A549 (cell line): ENCODE measurements around the gene OPRL1. TPM values are rescaled to one million over a fixed set of nuclear protein-coding genes. Genes with fewer than 3 reads are reported as not detected.
A peak's percentile ranks its signal among the peaks of the same experiment; 100 is the strongest.

Experiments used
- ATAC-seq, 2 experiments: fragments of 200-7000 bp in 1 of 2; fragments of >200 bp in 1 of 2; cut with Nextera tagmentation in 1 of 2; cut with Tn5 transposase in 1 of 2; 3 replicates each; pipeline versions ENCODE4 v1.8.0 to v1.9.1; 2018 to 2020; ENCODE audit warnings: mild to moderate bottlenecking in 1 of 2, moderate library complexity in 1 of 2
- CTCF ChIA-PET: fragments of 300-600 bp; sonication (Branson Sonifier 250); formaldehyde crosslinking; extraction: SDS; loops from one replicate; lab custom pipeline; 2021; ENCODE audit warnings: antibody characterized with exemption, inconsistent platforms; lab: Yijun Ruan, JAX
- POLR2A ChIA-PET: fragments of 350-600 bp; formaldehyde crosslinking; extraction: SDS; loops from one replicate; lab custom pipeline; 2021; ENCODE audit warnings: antibody characterized with exemption, inconsistent platforms; lab: Yijun Ruan, JAX
- DNase-seq, 2 experiments: peaks; one replicate each; pipeline versions ENCODE4 v3.0.0 to v3.0.0-alpha.2; 2011 to 2016; ENCODE audit warnings: low read depth in 1 of 2, low spot score in 1 of 2
- FAIRE-seq: peaks from 2 replicates; lab custom pipeline; 2011; peaks lifted over from hg19 to GRCh38; lab: Jason Lieb, UNC
- H3K27ac ChIP-seq, 2 experiments: fragments of >200 bp; sonication (Bioruptor Twin); formaldehyde crosslinking; 3 replicates each; pipeline ENCODE4 v1.5.1; 2016 to 2017
- H3K4me1 ChIP-seq: fragments of >200 bp; sonication (Bioruptor Twin); formaldehyde crosslinking; 3 replicates; pipeline ENCODE4 v1.6.1; 2016
- H3K4me2 ChIP-seq: fragments of >200 bp; sonication (Bioruptor Twin); formaldehyde crosslinking; 3 replicates; pipeline ENCODE4 v1.6.1; 2016
- H3K4me3 ChIP-seq: fragments of >200 bp; sonication (Bioruptor Twin); formaldehyde crosslinking; 3 replicates; pipeline ENCODE4 v1.5.1; 2016
- H3K9me3 ChIP-seq: fragments of >200 bp; sonication (Bioruptor Twin); formaldehyde crosslinking; 3 replicates; pipeline ENCODE4 v1.6.1; 2016
- BCL3 ChIP-seq: fragments of >200 bp; sonication (Bioruptor Twin); formaldehyde crosslinking; IDR thresholded peaks from 3 replicates; pipeline ENCODE4 v1.6.1; 2016
- BHLHE40 ChIP-seq: IDR thresholded peaks from 2 replicates; pipeline ENCODE4 v1.6.1; 2012; ENCODE audit warnings: low read depth, low read length, inconsistent platforms
- CEBPB ChIP-seq, 2 experiments: fragments of >200 bp in 1 of 2; sonication (Bioruptor Twin) in 1 of 2; formaldehyde crosslinking in 1 of 2; IDR thresholded peaks; 2 replicates each; pipeline ENCODE4 v1.6.1; 2012 to 2016
- CHD2 ChIP-seq: fragments of 150-350 bp; IDR thresholded peaks from 2 replicates; pipeline ENCODE4 v1.6.1; 2014; ENCODE audit warnings: low read length; ENCODE audit not compliant: partially characterized antibody
- HDAC2 ChIP-seq: fragments of 200-600 bp; sonication (generic); IDR thresholded peaks from 2 replicates; pipeline ENCODE4 v1.6.1; 2016
- HOXA7 ChIP-seq: fragments of 250-450 bp; sonication (Bioruptor Pico); IDR thresholded peaks from 2 replicates; pipeline ENCODE4 v1.5.0; 2020; ENCODE audit warnings: mild to moderate bottlenecking, moderate library complexity
- MYC ChIP-seq: IDR thresholded peaks from 2 replicates; pipeline ENCODE4 v1.6.1; 2012; ENCODE audit warnings: mild to moderate bottlenecking, inconsistent platforms, low read length, improper control_type of control experiment, borderline replicate concordance
- NFE2L2 ChIP-seq: fragments of 150-350 bp; conservative IDR thresholded peaks from 2 replicates; pipeline ENCODE4 v1.6.1; 2014; ENCODE audit warnings: low read length
- PBX3 ChIP-seq: IDR thresholded peaks from 2 replicates; pipeline ENCODE4 v1.6.1; 2012
- PHF8 ChIP-seq: fragments of 200-600 bp; sonication (generic); IDR thresholded peaks from 2 replicates; pipeline ENCODE4 v1.6.1; 2016; ENCODE audit warnings: low read depth, mild to moderate bottlenecking, antibody characterized with exemption, moderate library complexity, borderline replicate concordance
- POLR2A ChIP-seq: IDR thresholded peaks from 2 replicates; pipeline ENCODE4 v1.6.1; 2012; ENCODE audit warnings: mild to moderate bottlenecking, low read length
- REST ChIP-seq: fragments of 200-600 bp; sonication (generic); IDR thresholded peaks from 2 replicates; pipeline ENCODE4 v1.6.1; 2016; ENCODE audit warnings: antibody characterized with exemption, mild to moderate bottlenecking, moderate library complexity
- USF2 ChIP-seq: fragments of 450-650 bp; IDR thresholded peaks from 2 replicates; pipeline ENCODE4 v1.6.1; 2014; ENCODE audit warnings: antibody characterized with exemption
- ZC3H11A ChIP-seq: fragments of 450-650 bp; IDR thresholded peaks from 2 replicates; pipeline ENCODE4 v1.6.1; 2014; ENCODE audit warnings: antibody characterized with exemption, mild to moderate bottlenecking
- ZNF302 ChIP-seq: fragments of 250-450 bp; sonication (Bioruptor Pico); IDR thresholded peaks from 2 replicates; pipeline ENCODE4 v1.9.0; 2021; ENCODE audit warnings: inconsistent platforms, mild to moderate bottlenecking, moderate library complexity
- WGBS: methylation state at CpG from one replicate; pipeline ENCODE4 v1.1.6; 2017; ENCODE audit errors: missing lambda C conversion rate; 5-methylcytosine and 5-hydroxymethylcytosine counted together
- polyA plus RNA-seq, 4 experiments: library from polyadenylated mRNA; depleted of rRNA in 3 of 4; stranded (reverse); fragments of >200 nt; fragmentation: RNase III in 1 of 4; extraction: RNeasy Plus Mini Kit Qiagen cat#74134 plus additional on column Dnase treatment in 1 of 4; gene quantifications; 2 replicates in 3 of 4; 3 replicates in 1 of 4; pipeline ENCODE4 v1.2.3, GENCODE V29; 2011 to 2017

The OPRL1 gene
- polyA plus RNA-seq, 2 of the 4 experiments (the other 2 are of a cell fraction) = 0.54 to 1.2 TPM

GRCh38 chr20:64058536-64058935, 21.3 kb upstream of the OPRL1 start:
- no peak for TF ChIP-seq POLR2A
- no peak for TF ChIP-seq USF2
- TF ChIP-seq BCL3 = no peak
- no peak for TF ChIP-seq CHD2
- no peak for TF ChIP-seq NFE2L2
- TF ChIP-seq CEBPB (IDR thresholded peaks at IDR 0.05) = no peak
- no peak for TF ChIP-seq ZC3H11A
- no peak for TF ChIP-seq PBX3
- TF ChIP-seq MYC = no peak
- TF ChIP-seq ZNF302 (CRISPR knock-in tag) = no peak
- no peak for TF ChIP-seq REST
- TF ChIP-seq HOXA7 (CRISPR knock-in tag) = no peak
- TF ChIP-seq HDAC2 = no peak
- TF ChIP-seq BHLHE40 = no peak
- H3K4me3 ChIP-seq = no peak overlapping the region
- ATAC-seq (no peak), FAIRE-seq (no peak), DNase-seq (no peak)
- 53% methylated on average over 10 of the region's 12 CpGs for WGBS
- H3K4me2 ChIP-seq = peak overlapping the region; percentile 25; the same call in 1 of the 3 replicates
- peak overlapping the region in 1 of 2 experiments; percentile 75; a peak in 2 of 6 replicates for H3K27ac ChIP-seq
- no peaks in the 10 kb centered on the region for H3K9me3 ChIP-seq
- CTCF ChIA-PET = interaction anchor here (0.6 to 7.2 kb wide), 12 partner anchors 8 to 521 kb away, joined by 3 to 143 read pairs (median 7); partner anchors contain the start of genes C20orf204, PRPF6 and PTK6
- peaks cover 47% of the 10 kb centered on the region for H3K4me1 ChIP-seq
- POLR2A ChIA-PET = no interaction called here

GRCh38 chr20:64062276-64062595, 17.6 kb upstream of the OPRL1 start:
- no peak for TF ChIP-seq PHF8
- TF ChIP-seq, all 56 proteins: peak for 0
- CTCF ChIA-PET = interaction anchor here (0.7 to 7.2 kb wide), 7 partner anchors 9 to 524 kb away, joined by 3 to 143 read pairs (median 5); partner anchors contain the start of gene C20orf204
- peak overlapping the region; percentile 99 for H3K4me2 ChIP-seq
- WGBS = 58% methylated on average over 3 of the region's 5 CpGs
- H3K27ac ChIP-seq = peak overlapping the region; percentile 96 to 98
- POLR2A ChIA-PET = interaction anchor here (1.0 to 1.9 kb wide), 7 partner anchors 9 to 541 kb away, joined by 3 to 29 read pairs (median 8); partner anchors contain the start of genes OPRL1, PPDPF, RGS19 and SOX18
- H3K4me1 ChIP-seq = peaks cover 55% of the 10 kb centered on the region
- DNase-seq (no peak), ATAC-seq (no peak), FAIRE-seq (no peak)
- no peaks in the 10 kb centered on the region for H3K9me3 ChIP-seq
- peak overlapping the region; percentile 97 for H3K4me3 ChIP-seq
